ENCODE data around the gene PRAME.
A peak's percentile ranks its signal among the peaks of the same experiment; 100 is the strongest.

Gene PRAME

DNA sequence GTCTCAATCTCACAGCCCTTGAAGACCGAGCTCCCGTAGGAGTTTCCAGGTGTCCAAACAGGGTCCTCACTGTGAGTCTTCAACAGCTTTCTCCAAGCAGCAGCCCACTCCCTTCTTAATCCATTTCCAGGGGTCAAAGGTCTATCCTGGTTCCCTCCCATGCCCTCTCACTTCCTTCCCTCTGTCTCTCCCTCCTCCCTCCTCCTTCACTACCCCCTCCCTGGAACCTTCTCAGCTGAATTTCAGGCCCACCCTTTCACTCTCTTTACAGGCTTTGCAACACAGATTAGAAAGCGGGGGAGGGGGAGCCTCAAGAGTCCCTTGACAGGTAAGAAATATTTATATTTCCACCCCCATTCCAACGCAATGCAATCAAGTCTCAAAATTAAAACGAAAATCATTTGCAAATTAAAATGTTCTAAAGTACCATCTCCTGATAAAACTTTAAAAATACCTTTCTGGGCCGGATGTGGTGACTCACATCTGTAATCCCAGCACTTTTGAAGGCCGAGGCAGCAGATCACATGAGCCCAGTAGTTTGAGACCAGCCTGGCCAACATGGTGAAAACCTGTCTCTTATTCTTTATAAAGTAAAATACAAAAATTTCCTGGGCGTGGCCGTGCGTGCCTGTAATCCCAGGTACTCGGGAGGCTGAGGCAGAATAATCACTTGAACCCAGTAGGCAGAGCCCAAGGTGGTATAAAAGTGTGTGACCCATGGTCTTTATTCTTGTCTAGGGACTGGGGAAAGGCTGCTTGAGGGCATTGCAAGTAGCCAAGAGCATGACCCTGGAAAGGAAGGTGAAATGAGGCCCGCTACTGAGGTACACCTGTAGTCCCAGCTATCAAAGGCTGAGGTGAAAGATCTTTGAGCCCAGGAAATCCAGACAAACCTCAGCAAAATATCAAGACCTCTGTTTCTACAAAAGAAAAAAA, 38.1 kb downstream of the PRAME start:
- Histone ChIP-seq H3K9me3 (ENCODE audit: control insufficient read depth, insufficient read depth, low read depth, low read length) (no peaks in the 10 kb centered on the region), H3K36me3 (ENCODE audit: control insufficient read depth in 2 of 2, insufficient read depth in 1 of 2, low read length in 2 of 2) (no peaks in the 10 kb centered on the region), H3K4me1 (ENCODE audit: control insufficient read depth, insufficient read depth, low read length) (no peaks in the 10 kb centered on the region), H3K27ac (ENCODE audit: extremely low read depth, low read depth, low read length) (no peak overlapping the region), H3K4me3 (ENCODE audit: low read depth, low read length) (no peak overlapping the region)
- ChIA-PET CTCF (interaction anchor here (0.6 to 2.0 kb wide), 7 partner anchors 12 to 583 kb away, joined by 3 to 13 read pairs (median 4); partner anchors contain the start of genes PRAME and ZNF280B), POLR2A (interaction anchor here (1.9 kb wide), 1 partner anchor 12 kb away, joined by 10 read pairs; the partner anchor contains the start of gene ZNF280B)
- no peak for TF ChIP-seq ZBTB1 (tag by site-specific recombination; IDR thresholded peaks at IDR 0.05)
- TF ChIP-seq, protein P1, sequence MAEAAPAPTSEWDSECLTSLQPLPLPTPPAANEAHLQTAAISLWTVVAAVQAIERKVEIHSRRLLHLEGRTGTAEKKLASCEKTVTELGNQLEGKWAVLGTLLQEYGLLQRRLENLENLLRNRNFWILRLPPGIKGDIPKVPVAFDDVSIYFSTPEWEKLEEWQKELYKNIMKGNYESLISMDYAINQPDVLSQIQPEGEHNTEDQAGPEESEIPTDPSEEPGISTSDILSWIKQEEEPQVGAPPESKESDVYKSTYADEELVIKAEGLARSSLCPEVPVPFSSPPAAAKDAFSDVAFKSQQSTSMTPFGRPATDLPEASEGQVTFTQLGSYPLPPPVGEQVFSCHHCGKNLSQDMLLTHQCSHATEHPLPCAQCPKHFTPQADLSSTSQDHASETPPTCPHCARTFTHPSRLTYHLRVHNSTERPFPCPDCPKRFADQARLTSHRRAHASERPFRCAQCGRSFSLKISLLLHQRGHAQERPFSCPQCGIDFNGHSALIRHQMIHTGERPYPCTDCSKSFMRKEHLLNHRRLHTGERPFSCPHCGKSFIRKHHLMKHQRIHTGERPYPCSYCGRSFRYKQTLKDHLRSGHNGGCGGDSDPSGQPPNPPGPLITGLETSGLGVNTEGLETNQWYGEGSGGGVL (tag by site-specific recombination; IDR thresholded peaks at IDR 0.05) = 0 out of 2 replicates have a peak, but pooled peaks have one; percentile 28

DNA sequence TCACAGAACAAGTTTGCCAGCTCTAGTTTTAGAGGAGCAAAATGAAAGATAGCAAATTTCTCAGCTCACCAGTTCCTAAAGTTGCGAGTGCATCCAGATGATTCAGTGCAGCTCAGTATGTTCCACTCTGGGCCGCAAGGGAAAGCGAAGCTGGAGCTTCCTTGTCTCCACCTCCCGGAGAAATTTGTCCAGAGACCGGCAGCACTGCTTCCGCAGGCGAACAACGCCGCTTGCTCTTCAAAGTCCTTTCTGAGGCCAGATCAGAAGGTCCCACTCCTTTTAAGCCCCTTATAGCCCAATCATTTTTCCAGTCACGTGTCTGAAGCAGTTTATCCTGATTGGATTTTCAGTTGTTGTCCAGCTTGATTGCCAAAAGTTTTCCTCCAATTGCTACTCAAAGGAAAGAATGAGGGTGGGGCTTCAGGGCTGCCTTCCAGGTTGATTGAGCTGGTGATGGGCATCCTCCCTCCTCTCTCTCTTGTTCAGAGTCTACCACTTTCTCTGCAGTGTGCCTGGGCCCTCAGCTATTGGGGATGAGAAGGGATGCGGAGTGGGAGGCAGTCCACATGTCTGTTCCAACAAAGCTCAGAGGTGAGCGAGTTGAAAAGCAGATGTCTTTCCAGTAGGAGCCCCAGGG, 38.9 kb downstream of the PRAME start, which contains the start of gene ZNF280A:
TSS of gene ZNF280A (minus strand) at position 251 of the 637 bp plus-strand sequence. CDS start 4,640 bp downstream, outside the sequence.
- TF ChIP-seq, protein P2, sequence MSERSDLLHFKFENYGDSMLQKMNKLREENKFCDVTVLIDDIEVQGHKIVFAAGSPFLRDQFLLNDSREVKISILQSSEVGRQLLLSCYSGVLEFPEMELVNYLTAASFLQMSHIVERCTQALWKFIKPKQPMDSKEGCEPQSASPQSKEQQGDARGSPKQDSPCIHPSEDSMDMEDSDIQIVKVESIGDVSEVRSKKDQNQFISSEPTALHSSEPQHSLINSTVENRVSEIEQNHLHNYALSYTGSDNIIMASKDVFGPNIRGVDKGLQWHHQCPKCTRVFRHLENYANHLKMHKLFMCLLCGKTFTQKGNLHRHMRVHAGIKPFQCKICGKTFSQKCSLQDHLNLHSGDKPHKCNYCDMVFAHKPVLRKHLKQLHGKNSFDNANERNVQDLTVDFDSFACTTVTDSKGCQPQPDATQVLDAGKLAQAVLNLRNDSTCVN (tag by site-specific recombination; optimal IDR thresholded peaks at IDR 0.05) = no peak
- TF ChIP-seq SETDB1 (IDR thresholded peaks at IDR 0.05; ENCODE audit: insufficient read length, low read length) (peak; percentile 21), ZNF585B (tag by site-specific recombination; IDR thresholded peaks at IDR 0.05) (no peak), ZNF449 (tag by site-specific recombination; IDR thresholded peaks at IDR 0.05) (no peak)
- Histone ChIP-seq H3K36me3 (ENCODE audit: control insufficient read depth in 2 of 2, insufficient read depth in 1 of 2, low read length in 2 of 2) (no peaks in the 10 kb centered on the region), H3K27ac (ENCODE audit: extremely low read depth, low read depth, low read length) (no peak within 1 kb of the TSS), H3K9me3 (ENCODE audit: control insufficient read depth, insufficient read depth, low read depth, low read length) (no peaks in the 10 kb centered on the region), H3K4me1 (ENCODE audit: control insufficient read depth, insufficient read depth, low read length) (no peaks in the 10 kb centered on the region), H3K4me3 (ENCODE audit: low read depth, low read length) (no peak within 1 kb of the TSS)
- POLR2A ChIA-PET = interaction anchor here (1.9 kb wide), 1 partner anchor 11 kb away, joined by 10 read pairs; the partner anchor contains the start of gene ZNF280B
- CTCF ChIA-PET = interaction anchor here (0.5 to 2.0 kb wide), 9 partner anchors 11 to 582 kb away, joined by 3 to 13 read pairs (median 3); partner anchors contain the start of genes PRAME and ZNF280B

DNA sequence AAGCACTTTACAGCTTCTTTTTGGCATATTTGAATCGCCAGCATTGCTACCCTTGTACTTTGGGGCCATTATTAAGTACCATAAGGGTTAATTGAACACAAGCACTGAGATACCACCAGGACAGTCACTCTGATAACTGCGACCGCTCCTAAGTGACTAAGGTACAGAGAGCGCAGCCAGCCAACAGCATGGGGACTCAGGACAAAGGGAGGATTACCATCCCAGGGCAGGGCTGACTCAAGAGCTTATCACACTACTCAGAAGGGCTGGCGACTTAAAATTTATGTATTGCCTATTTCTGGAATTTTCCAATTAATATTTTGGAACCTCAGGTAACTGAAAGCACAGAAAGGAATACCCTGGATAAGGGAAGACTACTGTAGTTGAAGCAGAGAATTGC, 39.5 kb downstream of the PRAME start:
- Histone ChIP-seq H3K9me3 (ENCODE audit: control insufficient read depth, insufficient read depth, low read depth, low read length) (no peaks in the 10 kb centered on the region), H3K36me3 (ENCODE audit: control insufficient read depth in 2 of 2, insufficient read depth in 1 of 2, low read length in 2 of 2) (no peaks in the 10 kb centered on the region), H3K27ac (ENCODE audit: extremely low read depth, low read depth, low read length) (no peak overlapping the region), H3K4me3 (ENCODE audit: low read depth, low read length) (no peak overlapping the region), H3K4me1 (ENCODE audit: control insufficient read depth, insufficient read depth, low read length) (no peaks in the 10 kb centered on the region)
- ChIA-PET POLR2A (interaction anchor here (1.9 kb wide), 1 partner anchor 11 kb away, joined by 10 read pairs; the partner anchor contains the start of gene ZNF280B), CTCF (interaction anchor here (0.5 to 2.0 kb wide), 7 partner anchors 11 to 338 kb away, joined by 3 to 13 read pairs (median 3); partner anchors contain the start of genes PRAME and ZNF280B)
- TF ChIP-seq, protein P3, sequence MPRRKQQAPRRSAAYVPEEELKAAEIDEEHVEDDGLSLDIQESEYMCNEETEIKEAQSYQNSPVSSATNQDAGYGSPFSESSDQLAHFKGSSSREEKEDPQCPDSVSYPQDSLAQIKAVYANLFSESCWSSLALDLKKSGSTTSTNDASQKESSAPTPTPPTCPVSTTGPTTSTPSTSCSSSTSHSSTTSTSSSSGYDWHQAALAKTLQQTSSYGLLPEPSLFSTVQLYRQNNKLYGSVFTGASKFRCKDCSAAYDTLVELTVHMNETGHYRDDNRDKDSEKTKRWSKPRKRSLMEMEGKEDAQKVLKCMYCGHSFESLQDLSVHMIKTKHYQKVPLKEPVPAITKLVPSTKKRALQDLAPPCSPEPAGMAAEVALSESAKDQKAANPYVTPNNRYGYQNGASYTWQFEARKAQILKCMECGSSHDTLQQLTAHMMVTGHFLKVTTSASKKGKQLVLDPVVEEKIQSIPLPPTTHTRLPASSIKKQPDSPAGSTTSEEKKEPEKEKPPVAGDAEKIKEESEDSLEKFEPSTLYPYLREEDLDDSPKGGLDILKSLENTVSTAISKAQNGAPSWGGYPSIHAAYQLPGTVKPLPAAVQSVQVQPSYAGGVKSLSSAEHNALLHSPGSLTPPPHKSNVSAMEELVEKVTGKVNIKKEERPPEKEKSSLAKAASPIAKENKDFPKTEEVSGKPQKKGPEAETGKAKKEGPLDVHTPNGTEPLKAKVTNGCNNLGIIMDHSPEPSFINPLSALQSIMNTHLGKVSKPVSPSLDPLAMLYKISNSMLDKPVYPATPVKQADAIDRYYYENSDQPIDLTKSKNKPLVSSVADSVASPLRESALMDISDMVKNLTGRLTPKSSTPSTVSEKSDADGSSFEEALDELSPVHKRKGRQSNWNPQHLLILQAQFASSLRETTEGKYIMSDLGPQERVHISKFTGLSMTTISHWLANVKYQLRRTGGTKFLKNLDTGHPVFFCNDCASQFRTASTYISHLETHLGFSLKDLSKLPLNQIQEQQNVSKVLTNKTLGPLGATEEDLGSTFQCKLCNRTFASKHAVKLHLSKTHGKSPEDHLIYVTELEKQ (tag by site-specific recombination; IDR thresholded peaks at IDR 0.05; ENCODE audit: borderline replicate concordance) = no peak
- no peak for TF ChIP-seq ZNF274 (IDR thresholded peaks at IDR 0.05; ENCODE audit: low read length)
- TF ChIP-seq ZNF274 (tag by site-specific recombination; IDR thresholded peaks at IDR 0.05; ENCODE audit: borderline replicate concordance) = no peak
- TF ChIP-seq ZNF23 (tag by site-specific recombination; IDR thresholded peaks at IDR 0.05; ENCODE audit: borderline replicate concordance) = no peak
- no peak for TF ChIP-seq ZIC2 (tag by site-specific recombination; IDR thresholded peaks at IDR 0.05)
- no peak for TF ChIP-seq ZNF10 (tag by site-specific recombination; IDR thresholded peaks at IDR 0.05)
- no peak for TF ChIP-seq ZNF248 (tag by site-specific recombination; IDR thresholded peaks at IDR 0.05)
- no peak for TF ChIP-seq ZNF202 (tag by site-specific recombination; IDR thresholded peaks at IDR 0.05; ENCODE audit: borderline replicate concordance)
